Neural progenitor cell (in vitro differentiated cells): ENCODE data around the gene H3-3A.

Experiments
- EZH2 ChIP-seq: fragments of 200-600 bp; sonication (generic); IDR thresholded peaks from 2 replicates; pipeline ENCODE4 v1.6.1; 2017; ENCODE audit warnings: antibody characterized with exemption, mild to moderate bottlenecking, moderate library complexity
- EZH2phosphoT487 ChIP-seq: fragments of 200-600 bp; sonication (generic); IDR thresholded peaks from 2 replicates; pipeline ENCODE4 v1.6.1; 2017; ENCODE audit warnings: antibody characterized with exemption
- TF ChIP-seq, protein P1 (sequence below): fragments of 200-600 bp; sonication (generic); IDR thresholded peaks from 2 replicates; pipeline ENCODE4 v1.5.1; 2017; ENCODE audit warnings: antibody characterized with exemption, mild to moderate bottlenecking

DNA sequence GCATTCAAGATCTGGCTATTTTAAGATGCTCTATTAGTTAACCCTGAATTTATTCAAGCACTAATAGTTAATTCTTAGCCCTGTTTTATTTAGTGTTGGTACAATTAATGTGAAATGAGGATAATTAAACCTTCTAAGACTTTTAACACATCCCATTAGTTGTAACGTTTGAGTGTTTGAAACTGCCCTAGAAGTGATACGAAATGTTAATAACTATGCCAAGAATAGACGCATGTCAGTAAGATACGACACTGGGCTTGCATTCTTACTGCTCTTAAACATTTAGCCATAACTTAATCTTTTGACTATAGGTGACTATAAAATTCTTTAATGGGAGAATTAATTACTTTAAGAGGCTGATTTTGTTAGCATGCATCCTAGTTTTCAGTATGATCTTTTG is 9.8 kb downstream of the H3-3A start:
- TF ChIP-seq, protein P1, sequence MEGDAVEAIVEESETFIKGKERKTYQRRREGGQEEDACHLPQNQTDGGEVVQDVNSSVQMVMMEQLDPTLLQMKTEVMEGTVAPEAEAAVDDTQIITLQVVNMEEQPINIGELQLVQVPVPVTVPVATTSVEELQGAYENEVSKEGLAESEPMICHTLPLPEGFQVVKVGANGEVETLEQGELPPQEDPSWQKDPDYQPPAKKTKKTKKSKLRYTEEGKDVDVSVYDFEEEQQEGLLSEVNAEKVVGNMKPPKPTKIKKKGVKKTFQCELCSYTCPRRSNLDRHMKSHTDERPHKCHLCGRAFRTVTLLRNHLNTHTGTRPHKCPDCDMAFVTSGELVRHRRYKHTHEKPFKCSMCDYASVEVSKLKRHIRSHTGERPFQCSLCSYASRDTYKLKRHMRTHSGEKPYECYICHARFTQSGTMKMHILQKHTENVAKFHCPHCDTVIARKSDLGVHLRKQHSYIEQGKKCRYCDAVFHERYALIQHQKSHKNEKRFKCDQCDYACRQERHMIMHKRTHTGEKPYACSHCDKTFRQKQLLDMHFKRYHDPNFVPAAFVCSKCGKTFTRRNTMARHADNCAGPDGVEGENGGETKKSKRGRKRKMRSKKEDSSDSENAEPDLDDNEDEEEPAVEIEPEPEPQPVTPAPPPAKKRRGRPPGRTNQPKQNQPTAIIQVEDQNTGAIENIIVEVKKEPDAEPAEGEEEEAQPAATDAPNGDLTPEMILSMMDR: no peak
- TF ChIP-seq EZH2phosphoT487 (no peak), EZH2 (no peak)
